ENCODE data around the gene NOB1.
"Not testable (repeated sequence)": the region's sequence is repeated elsewhere in the genome, so short reads cannot be mapped to it uniquely, and the experiment has no call there.

NOB1 gene

GRCh38 chr16:69731280-69731679 lies 23.4 kb downstream of the NOB1 start:
- H3K4me1 ChIP-seq (ENCODE audit: control insufficient read depth in 2 of 2, insufficient read depth in 1 of 2, low read depth in 1 of 2, low read length in 2 of 2), result peaks cover 0 to 10% of the 10 kb centered on the region in 2 donors
- not testable (repeated sequence) for H2AK5ac ChIP-seq (ENCODE audit: low read depth, low read length); H3K9me3 ChIP-seq (replicated peaks in 1 of 2; ENCODE audit: control insufficient read depth in 2 of 2, insufficient read depth in 1 of 2, low read depth in 1 of 2, low read length in 2 of 2); H3K18ac ChIP-seq (ENCODE audit: low read length); H3K27me3 ChIP-seq (ENCODE audit: control insufficient read depth in 3 of 3, insufficient read depth in 3 of 3, low read depth in 1 of 3, low read length in 3 of 3); H3K14ac ChIP-seq (ENCODE audit: low read length); H3K9ac ChIP-seq (ENCODE audit: low read depth, low read length, poor library complexity); H2AFZ ChIP-seq (ENCODE audit: low read length); H3K36me3 ChIP-seq (replicated peaks in 1 of 2; ENCODE audit: control insufficient read depth in 2 of 2, insufficient read depth in 2 of 2, low read length in 2 of 2); H3K4me2 ChIP-seq (ENCODE audit: insufficient read depth, low read length, poor library complexity, severe bottlenecking); H2BK120ac ChIP-seq (ENCODE audit: low read depth, low read length); H3K4ac ChIP-seq (ENCODE audit: low read length); H2BK12ac ChIP-seq (ENCODE audit: low read length); H3K79me1 ChIP-seq (ENCODE audit: low read depth, low read length); H4K91ac ChIP-seq (ENCODE audit: low read depth, low read length, poor library complexity); H4K8ac ChIP-seq (ENCODE audit: low read depth, low read length); H3K27ac ChIP-seq (replicated peaks; ENCODE audit: low read length); H2BK5ac ChIP-seq (ENCODE audit: low read length); H3K4me3 ChIP-seq (ENCODE audit: low read length in 2 of 2); H2BK15ac ChIP-seq (ENCODE audit: low read length); DNase-seq (ENCODE audit: low spot score); H3K23ac ChIP-seq (ENCODE audit: low read depth, low read length, poor library complexity)
- no CpG with 5 or more reads among the region's 5 CpGs for WGBS, 2 donors (ENCODE audit: extremely low coverage in 2 of 2, insufficient read length in 2 of 2, insufficient replicate concordance in 1 of 2)

- H3K4me2 ChIP-seq (ENCODE audit: insufficient read depth, low read length, poor library complexity, severe bottlenecking); H2BK15ac ChIP-seq (ENCODE audit: low read length); H3K79me1 ChIP-seq (ENCODE audit: low read depth, low read length); H3K14ac ChIP-seq (ENCODE audit: low read length); H2BK120ac ChIP-seq (ENCODE audit: low read depth, low read length); H2BK12ac ChIP-seq (ENCODE audit: low read length); H3K9ac ChIP-seq (ENCODE audit: low read depth, low read length, poor library complexity); H4K91ac ChIP-seq (ENCODE audit: low read depth, low read length, poor library complexity); H2BK5ac ChIP-seq (ENCODE audit: low read length); H3K27me3 ChIP-seq (ENCODE audit: control insufficient read depth in 3 of 3, insufficient read depth in 3 of 3, low read depth in 1 of 3, low read length in 3 of 3); H2AFZ ChIP-seq (ENCODE audit: low read length); H3K4ac ChIP-seq (ENCODE audit: low read length); H4K8ac ChIP-seq (ENCODE audit: low read depth, low read length); H3K9me3 ChIP-seq (replicated peaks in 1 of 2; ENCODE audit: control insufficient read depth in 2 of 2, insufficient read depth in 1 of 2, low read depth in 1 of 2, low read length in 2 of 2); H3K36me3 ChIP-seq (replicated peaks in 1 of 2; ENCODE audit: control insufficient read depth in 2 of 2, insufficient read depth in 2 of 2, low read length in 2 of 2); H2AK5ac ChIP-seq (ENCODE audit: low read depth, low read length); H3K23ac ChIP-seq (ENCODE audit: low read depth, low read length, poor library complexity); H3K27ac ChIP-seq (replicated peaks; ENCODE audit: low read length); H3K4me3 ChIP-seq (ENCODE audit: low read length in 2 of 2); DNase-seq (ENCODE audit: low spot score); H3K18ac ChIP-seq (ENCODE audit: low read length): not testable (repeated sequence)
- WGBS, 2 donors (ENCODE audit: extremely low coverage in 2 of 2, insufficient read length in 2 of 2, insufficient replicate concordance in 1 of 2), result no CpG with 5 or more reads among the region's 4 CpGs
- peaks cover 4 to 15% of the 10 kb centered on the region in 2 donors for H3K4me1 ChIP-seq (ENCODE audit: control insufficient read depth in 2 of 2, insufficient read depth in 1 of 2, low read depth in 1 of 2, low read length in 2 of 2)
Observed at GRCh38 chr16:69729030-69729429, 25.7 kb downstream of the NOB1 start.

- Histone ChIP-seq H3K9ac (ENCODE audit: low read depth, low read length, poor library complexity) (no peak overlapping the region), H3K4me1 (ENCODE audit: control insufficient read depth in 2 of 2, insufficient read depth in 1 of 2, low read depth in 1 of 2, low read length in 2 of 2) (peaks cover 4 to 15% of the 10 kb centered on the region in 2 donors), H2BK5ac (ENCODE audit: low read length) (peak overlapping the region; percentile 21), H3K27me3 (ENCODE audit: control insufficient read depth in 3 of 3, insufficient read depth in 3 of 3, low read depth in 1 of 3, low read length in 3 of 3) (no peaks in the 10 kb centered on the region), H3K79me1 (ENCODE audit: low read depth, low read length) (no peaks in the 10 kb centered on the region), H3K18ac (ENCODE audit: low read length) (peak overlapping the region; percentile 84), H2AFZ (ENCODE audit: low read length) (no peak overlapping the region), H3K9me3 (replicated peaks in 1 of 2; ENCODE audit: control insufficient read depth in 2 of 2, insufficient read depth in 1 of 2, low read depth in 1 of 2, low read length in 2 of 2) (no peaks in the 10 kb centered on the region), H4K8ac (ENCODE audit: low read depth, low read length) (no peak overlapping the region), H4K91ac (ENCODE audit: low read depth, low read length, poor library complexity) (no peak overlapping the region), H3K23ac (ENCODE audit: low read depth, low read length, poor library complexity) (no peak overlapping the region), H2AK5ac (ENCODE audit: low read depth, low read length) (no peak overlapping the region), H3K4me2 (ENCODE audit: insufficient read depth, low read length, poor library complexity, severe bottlenecking) (no peak overlapping the region), H3K14ac (ENCODE audit: low read length) (no peak overlapping the region), H2BK15ac (ENCODE audit: low read length) (no peak overlapping the region), H3K4ac (ENCODE audit: low read length) (no peak overlapping the region), H3K36me3 (replicated peaks in 1 of 2; ENCODE audit: control insufficient read depth in 2 of 2, insufficient read depth in 2 of 2, low read length in 2 of 2) (no peaks in the 10 kb centered on the region), H2BK12ac (ENCODE audit: low read length) (no peak overlapping the region), H3K27ac (replicated peaks; ENCODE audit: low read length) (peak overlapping the region; percentile 4), H3K4me3 (ENCODE audit: low read length in 2 of 2) (no peak overlapping the region), H2BK120ac (ENCODE audit: low read depth, low read length) (peak overlapping the region; percentile 29)
- DNase-seq (ENCODE audit: low spot score), result no peak
- no CpG with 5 or more reads among the region's 5 CpGs for WGBS, 2 donors (ENCODE audit: extremely low coverage in 2 of 2, insufficient read length in 2 of 2, insufficient replicate concordance in 1 of 2)
Observed at GRCh38 chr16:69727916-69728270, 26.8 kb downstream of the NOB1 start.

- Histone ChIP-seq H4K91ac (ENCODE audit: low read depth, low read length, poor library complexity) (peak within 1 kb of the TSS; percentile 47), H2BK120ac (ENCODE audit: low read depth, low read length) (no peak within 1 kb of the TSS), H3K27me3 (ENCODE audit: control insufficient read depth in 3 of 3, insufficient read depth in 3 of 3, low read depth in 1 of 3, low read length in 3 of 3) (no peaks in the 10 kb centered on the region), H3K4me2 (ENCODE audit: insufficient read depth, low read length, poor library complexity, severe bottlenecking) (peak within 1 kb of the TSS; percentile 90), H2BK5ac (ENCODE audit: low read length) (peak within 1 kb of the TSS; percentile 69), H2AK5ac (ENCODE audit: low read depth, low read length) (peak within 1 kb of the TSS; percentile 34), H3K79me1 (ENCODE audit: low read depth, low read length) (no peaks in the 10 kb centered on the region), H2BK12ac (ENCODE audit: low read length) (no peak within 1 kb of the TSS), H3K4me3 (ENCODE audit: low read length in 2 of 2) (peak within 1 kb of the TSS; percentile 50 to 80), H3K18ac (ENCODE audit: low read length) (peak within 1 kb of the TSS; percentile 78), H3K9ac (ENCODE audit: low read depth, low read length, poor library complexity) (peak within 1 kb of the TSS; percentile 82), H2AFZ (ENCODE audit: low read length) (peak within 1 kb of the TSS; percentile 88), H2BK15ac (ENCODE audit: low read length) (peak within 1 kb of the TSS; percentile 47), H3K14ac (ENCODE audit: low read length) (no peak within 1 kb of the TSS), H3K4ac (ENCODE audit: low read length) (no peak within 1 kb of the TSS), H3K27ac (replicated peaks; ENCODE audit: low read length) (peak within 1 kb of the TSS; percentile 94), H4K8ac (ENCODE audit: low read depth, low read length) (no peak within 1 kb of the TSS), H3K36me3 (replicated peaks in 1 of 2; ENCODE audit: control insufficient read depth in 2 of 2, insufficient read depth in 2 of 2, low read length in 2 of 2) (no peaks in the 10 kb centered on the region), H3K23ac (ENCODE audit: low read depth, low read length, poor library complexity) (peak within 1 kb of the TSS; percentile 90), H3K4me1 (ENCODE audit: control insufficient read depth in 2 of 2, insufficient read depth in 1 of 2, low read depth in 1 of 2, low read length in 2 of 2) (peaks cover 4 to 15% of the 10 kb centered on the region in 2 donors), H3K9me3 (replicated peaks in 1 of 2; ENCODE audit: control insufficient read depth in 2 of 2, insufficient read depth in 1 of 2, low read depth in 1 of 2, low read length in 2 of 2) (no peaks in the 10 kb centered on the region)
- no CpG with 5 or more reads among the region's 31 CpGs for WGBS, 2 donors (ENCODE audit: extremely low coverage in 2 of 2, insufficient read length in 2 of 2, insufficient replicate concordance in 1 of 2)
- peak; percentile 83 for DNase-seq (ENCODE audit: low spot score)
Observed at GRCh38 chr16:69726313-69727060, 28.2 kb downstream of the NOB1 start, which contains the start of gene NQO1. Gene NQO1 (minus strand): TSS chr16:69726560. CDS start chr16:69726439, 121 bp downstream.

Data from neuronal stem cell (in vitro differentiated cells).